Activated T-cell treated with anti-CD3 and anti-CD28 coated beads, Interleukin-2, amount 50 U/mL, for 72 hours (primary cell): ENCODE measurements around the gene PPIP5K2. TPM values are rescaled to one million over a fixed set of nuclear protein-coding genes. Genes with fewer than 3 reads are reported as not detected.

Source experiments
- total RNA-seq, 2 donors: library from RNA; stranded (reverse); gene quantifications; one replicate each; pipeline ENCODE4 v1.2.3, GENCODE V29; 2022

The PPIP5K2 gene
- total RNA-seq, 2 donors from 2014 or later, result 61.7 to 65.7 TPM

Other genes with a start within 250 kb of the PPIP5K2 start
- 1 to 10 TPM; 4.0 to 8.5 TPM for gene GIN1, start 163 bp upstream of the PPIP5K2 start, total RNA-seq
- 1 to 10 TPM; 6.0 to 6.4 TPM for gene MACIR, start 138.5 kb downstream of the PPIP5K2 start, total RNA-seq